ENCODE measurements around the gene FAM83D. TPM values are rescaled to one million over a fixed set of nuclear protein-coding genes. Genes with fewer than 3 reads are reported as not detected.

Gene FAM83D
- total RNA-seq, 1 experiment from 2014 or later: 48.1 TPM

GRCh38 chr20:38905375-38905774 lies 20.8 kb upstream of the FAM83D start:
- Mint-ChIP-seq H3K4me1 (no peaks in the 10 kb centered on the region), H3K36me3 (ENCODE audit: insufficient read depth in 1 of 3, low read depth in 3 of 3) (peaks cover 13 to 33% (median 26%) of the 10 kb centered on the region in 3 experiments), H3K27ac (no peak overlapping the region), H3K4me3 (no peak overlapping the region), H3K27me3 (ENCODE audit: low read depth) (no peaks in the 10 kb centered on the region), H3K9me3 (no peaks in the 10 kb centered on the region; a peak in 1 of 5 replicates)
- Histone ChIP-seq H4K8ac (replicated peaks; ENCODE audit: insufficient read length, low read depth, low read length) (no peak overlapping the region), H2BK12ac (ENCODE audit: insufficient read length, low read depth, low read length) (no peak overlapping the region), H3K79me2 (ENCODE audit: insufficient read depth, low read length) (no peaks in the 10 kb centered on the region), H3K9me3 (ENCODE audit: control insufficient read depth, low read depth, low read length) (no peaks in the 10 kb centered on the region), H2BK20ac (ENCODE audit: low read depth, low read length, poor library complexity, severe bottlenecking) (no peak overlapping the region), H3K4me2 (ENCODE audit: insufficient read depth, insufficient read length, low read length) (no peak overlapping the region), H3K23me2 (ENCODE audit: insufficient read length, low read depth, low read length, poor library complexity, severe bottlenecking) (no peaks in the 10 kb centered on the region), H2BK15ac (ENCODE audit: low read depth, low read length) (no peak overlapping the region), H2AFZ (ENCODE audit: low read length) (no peak overlapping the region), H3K14ac (ENCODE audit: insufficient read depth, low read length) (no peak overlapping the region), H3K56ac (ENCODE audit: insufficient read length, low read depth, low read length) (no peak overlapping the region), H3T11ph (ENCODE audit: low read length) (no peak overlapping the region), H2AK5ac (ENCODE audit: insufficient read length, low read length) (no peak overlapping the region), H3K4ac (ENCODE audit: low read depth, low read length) (no peak overlapping the region), H4K20me1 (ENCODE audit: control insufficient read depth, insufficient read depth, insufficient read length) (no peaks in the 10 kb centered on the region), H4K5ac (ENCODE audit: insufficient read length, low read depth, low read length) (no peak overlapping the region), H3K27ac (ENCODE audit: insufficient read length, low read depth, low read length) (no peak overlapping the region), H3K27me3 (ENCODE audit: insufficient read depth, low read length) (no peaks in the 10 kb centered on the region), H3K4me1 (ENCODE audit: insufficient read depth, low read length) (no peaks in the 10 kb centered on the region), H2BK120ac (ENCODE audit: low read depth, low read length, poor library complexity, severe bottlenecking) (no peak overlapping the region), H3K23ac (ENCODE audit: insufficient read length, low read depth, low read length) (no peak overlapping the region), H3K9ac (ENCODE audit: extremely low read depth, insufficient read length, low read length) (no peak overlapping the region), H2BK5ac (ENCODE audit: insufficient read length, low read length) (no peak overlapping the region), H3K79me1 (ENCODE audit: insufficient read depth, low read depth, low read length, poor library complexity, severe bottlenecking) (no peaks in the 10 kb centered on the region), H3K18ac (ENCODE audit: insufficient read length, low read depth, low read length) (no peak overlapping the region), H4K91ac (ENCODE audit: insufficient read length, low read depth, low read length) (no peak overlapping the region)
- no peak for DNase-seq
- TF ChIP-seq CTCF (conservative IDR thresholded peaks at IDR 0.05): no peak
- WGBS (ENCODE audit: extremely low coverage, insufficient read length, low lambda C conversion rate): no CpG with 5 or more reads among the region's 1 CpG
